NCI-H2196 treated with DMSO at 0.1 percent for 48 hours (cell line): ENCODE measurements around the gene TMEM163.
"Not testable (repeated sequence)": the region's sequence is repeated elsewhere in the genome, so short reads cannot be mapped to it uniquely, and the experiment has no call there.

ENCODE experiments used
- DNase-seq: peaks from one replicate; lab custom pipeline; 2025; ENCODE audit not compliant: unreplicated experiment; lab: John Stamatoyannopoulos, UW

Gene TMEM163

GRCh38 chr2:134583462-134583861 is 135.3 kb downstream of the TMEM163 start:
- no peak for DNase-seq

GRCh38 chr2:134582547-134582899 is 136.3 kb downstream of the TMEM163 start:
- no peak for DNase-seq

- DNase-seq = no peak
Observed at GRCh38 chr2:134581877-134582546, 136.8 kb downstream of the TMEM163 start.

- no peak for DNase-seq
Observed at GRCh38 chr2:134578316-134578715, 140.5 kb downstream of the TMEM163 start.

DNA sequence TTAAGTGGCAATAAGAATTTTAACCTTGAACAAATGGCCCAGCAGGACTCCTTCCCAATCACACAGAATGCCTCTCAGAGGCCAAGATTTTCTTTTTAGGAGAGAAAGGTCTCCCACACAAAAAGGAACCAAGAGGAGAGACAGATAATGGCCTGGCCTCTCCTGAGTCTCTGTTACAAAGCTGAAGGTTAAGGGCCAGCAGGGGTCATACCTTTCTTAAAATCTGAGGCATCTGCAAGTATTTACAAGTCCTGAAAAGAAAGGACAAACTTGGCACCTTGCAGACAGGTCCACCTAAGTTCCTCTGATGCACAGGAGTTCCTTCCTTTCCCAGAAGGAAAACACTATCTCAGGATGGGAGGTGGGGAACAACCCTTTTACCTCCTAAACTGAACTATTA is 142.3 kb downstream of the TMEM163 start:
- no peak for DNase-seq

- no peak for DNase-seq
Observed at GRCh38 chr2:134575888-134576287, 142.9 kb downstream of the TMEM163 start.

- DNase-seq = no peak
Observed at GRCh38 chr2:134574611-134575330, 144.0 kb downstream of the TMEM163 start.

DNA sequence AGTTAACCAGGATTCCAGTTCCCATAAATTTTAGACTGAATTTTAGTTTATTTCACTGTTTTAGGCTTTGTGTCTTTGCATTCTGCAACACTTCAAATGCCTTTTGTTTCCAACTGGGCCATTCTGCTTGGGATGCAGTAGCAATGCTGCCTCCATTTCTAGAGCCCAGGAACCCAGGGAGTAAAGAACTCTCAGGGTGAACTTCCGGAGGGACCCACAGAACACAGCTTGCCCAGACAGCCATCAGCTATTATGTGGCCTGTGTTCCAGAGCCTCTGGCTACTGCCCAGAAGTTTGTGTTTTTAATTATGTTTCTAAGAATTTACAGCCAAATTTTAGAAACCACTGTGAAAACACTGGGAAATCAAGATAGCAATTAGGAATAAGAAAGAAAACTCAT is 145.1 kb downstream of the TMEM163 start:
- no peak for DNase-seq

DNA sequence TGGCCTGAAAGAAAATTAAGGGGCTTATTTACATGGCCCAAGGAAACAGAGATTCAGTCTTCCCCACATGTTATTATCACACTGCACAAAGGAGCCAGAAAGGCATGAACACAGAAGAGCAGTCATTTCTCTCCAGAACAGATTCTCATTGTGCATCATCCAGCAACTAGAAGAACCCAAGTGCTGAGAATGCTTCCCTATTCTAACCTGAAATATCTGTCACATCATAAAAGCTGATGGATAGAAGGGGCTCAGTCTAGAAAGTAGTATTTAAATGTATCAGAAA is 145.8 kb downstream of the TMEM163 start:
- DNase-seq = no peak

- no peak for DNase-seq
Observed at GRCh38 chr2:134572314-134573084, 146.3 kb downstream of the TMEM163 start.

GRCh38 chr2:134570676-134571075 is 148.1 kb downstream of the TMEM163 start:
- DNase-seq = no peak

GRCh38 chr2:134568413-134568812 is 150.4 kb downstream of the TMEM163 start:
- no peak for DNase-seq

- DNase-seq = no peak
Observed at GRCh38 chr2:134567666-134568065, 151.1 kb downstream of the TMEM163 start.

DNA sequence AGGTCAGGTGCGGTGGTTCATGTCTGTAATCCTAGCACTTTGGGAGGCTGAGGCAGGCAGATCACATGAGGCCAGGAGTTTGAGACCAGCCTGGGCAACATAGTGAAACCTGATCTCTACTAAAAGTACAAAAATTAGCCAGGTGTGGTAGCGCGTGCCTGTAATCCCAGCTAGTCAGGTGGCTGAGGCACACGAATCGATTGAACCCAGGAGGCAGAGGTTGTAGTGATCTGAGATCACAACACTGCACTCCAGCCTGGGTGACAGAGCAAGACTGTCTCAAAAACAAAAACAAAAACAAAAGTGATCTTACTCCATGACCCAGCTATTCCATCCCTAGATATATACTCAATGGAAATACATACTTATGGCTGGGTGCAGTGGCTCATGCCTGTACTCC is 153.8 kb downstream of the TMEM163 start:
- DNase-seq = not testable (repeated sequence)

- no peak for DNase-seq
Observed at GRCh38 chr2:134564549-134564948, 154.3 kb downstream of the TMEM163 start.

- DNase-seq = no peak
Observed at GRCh38 chr2:134558208-134558830, 160.5 kb downstream of the TMEM163 start.

DNA sequence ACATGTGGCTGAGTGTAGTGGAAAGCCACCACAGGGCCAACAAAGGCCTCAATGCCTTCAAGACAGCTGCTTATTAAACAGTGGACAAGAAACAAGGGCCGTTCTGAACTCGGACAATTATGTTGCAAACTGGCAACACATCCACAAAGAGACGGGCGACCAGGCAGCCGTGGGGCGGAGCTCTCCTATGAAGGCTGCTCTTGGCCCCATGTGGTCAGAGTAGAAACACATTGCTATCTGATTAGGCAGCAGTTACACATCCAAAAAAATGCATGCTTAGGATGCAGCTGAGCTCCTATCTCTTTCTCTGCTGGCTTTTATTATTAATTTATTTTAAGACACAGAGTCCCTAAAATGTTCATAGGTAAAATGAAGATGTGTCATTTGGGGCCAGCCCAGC is 163.4 kb downstream of the TMEM163 start:
- DNase-seq = no peak

DNA sequence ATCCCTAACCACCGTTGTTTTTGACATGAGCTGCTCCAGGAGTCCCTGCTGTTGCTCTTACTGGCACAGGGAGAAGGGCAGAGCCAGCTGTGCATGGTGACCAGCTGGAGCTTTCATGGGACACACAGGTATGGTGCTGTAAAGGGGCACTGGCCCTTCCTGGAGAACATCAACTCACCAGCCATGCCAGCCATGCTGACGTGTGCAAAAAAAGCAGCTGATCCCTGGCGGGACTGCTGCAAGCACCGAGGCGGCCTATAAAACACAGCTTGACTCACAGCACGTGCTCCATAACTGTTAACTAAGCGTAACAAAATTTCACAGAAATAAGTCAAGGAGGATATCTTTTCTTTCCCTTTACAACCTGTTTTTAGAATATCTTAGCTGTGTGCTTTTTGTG is 165.1 kb downstream of the TMEM163 start:
- no peak for DNase-seq

GRCh38 chr2:134550566-134551164 is 168.1 kb downstream of the TMEM163 start:
- no peak for DNase-seq

DNA sequence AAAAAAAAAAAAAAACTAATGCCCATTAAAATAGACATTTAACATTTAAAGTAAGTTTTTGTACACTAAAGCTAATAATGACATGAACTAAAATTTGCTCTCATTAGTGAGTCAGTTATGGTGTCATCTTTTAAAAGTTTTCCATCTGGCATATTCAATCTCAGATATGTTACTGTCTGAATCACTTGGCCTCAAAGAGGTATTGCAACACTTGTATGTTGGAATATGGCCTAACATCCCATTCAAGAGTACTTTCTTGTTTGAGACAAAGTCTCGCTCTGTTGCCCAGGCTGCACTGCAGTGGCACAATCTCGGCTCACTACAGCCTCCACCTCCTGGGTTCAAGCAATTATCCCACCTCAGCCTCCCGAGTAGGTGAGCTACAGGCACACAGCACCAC is 169.7 kb downstream of the TMEM163 start:
- no peak for DNase-seq

GRCh38 chr2:134540990-134541389 is 177.8 kb downstream of the TMEM163 start:
- DNase-seq = no peak
